Glomerular visceral epithelial cell (primary cell): ENCODE results near the gene RAB11FIP4.

Source experiments
- DNase-seq: peaks from one replicate; pipeline ENCODE4 v3.0.0-alpha.2; 2016; ENCODE audit errors: extremely low spot score

RAB11FIP4 gene

DNA sequence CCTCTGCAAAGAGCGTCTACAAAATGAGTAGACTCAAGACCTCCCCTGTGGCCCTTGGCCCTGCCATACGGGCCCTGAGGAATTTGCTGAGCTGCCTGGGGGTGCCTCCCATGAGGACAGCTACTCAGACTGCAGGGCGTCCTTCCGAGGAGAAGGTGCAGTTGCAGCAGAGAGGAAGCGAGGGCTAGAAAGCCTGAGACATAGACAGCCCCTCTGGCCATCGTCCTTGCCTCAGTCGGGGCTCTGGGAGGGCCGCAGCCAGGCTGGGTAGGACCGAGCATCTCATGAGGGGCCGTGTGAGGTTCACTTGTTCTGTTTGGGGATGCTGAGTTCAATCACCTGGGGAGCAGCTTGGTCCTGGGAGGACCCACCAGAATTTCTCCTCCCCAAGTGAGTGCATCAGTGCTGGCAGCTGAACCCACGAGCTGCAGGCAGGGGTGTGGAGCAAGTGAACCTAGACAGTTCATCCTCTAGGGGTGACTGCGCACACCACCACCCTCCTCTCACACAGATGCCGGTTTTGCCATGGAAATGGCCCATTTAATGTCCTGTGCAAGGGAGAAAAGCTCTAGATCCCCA, 20.3 kb downstream of the RAB11FIP4 start:
- no peak for DNase-seq

- DNase-seq, result no peak
Measured at GRCh38 chr17:31412511-31412910, 21.0 kb downstream of the RAB11FIP4 start.

GRCh38 chr17:31413081-31413799, 21.8 kb downstream of the RAB11FIP4 start:
- no peak for DNase-seq

DNA sequence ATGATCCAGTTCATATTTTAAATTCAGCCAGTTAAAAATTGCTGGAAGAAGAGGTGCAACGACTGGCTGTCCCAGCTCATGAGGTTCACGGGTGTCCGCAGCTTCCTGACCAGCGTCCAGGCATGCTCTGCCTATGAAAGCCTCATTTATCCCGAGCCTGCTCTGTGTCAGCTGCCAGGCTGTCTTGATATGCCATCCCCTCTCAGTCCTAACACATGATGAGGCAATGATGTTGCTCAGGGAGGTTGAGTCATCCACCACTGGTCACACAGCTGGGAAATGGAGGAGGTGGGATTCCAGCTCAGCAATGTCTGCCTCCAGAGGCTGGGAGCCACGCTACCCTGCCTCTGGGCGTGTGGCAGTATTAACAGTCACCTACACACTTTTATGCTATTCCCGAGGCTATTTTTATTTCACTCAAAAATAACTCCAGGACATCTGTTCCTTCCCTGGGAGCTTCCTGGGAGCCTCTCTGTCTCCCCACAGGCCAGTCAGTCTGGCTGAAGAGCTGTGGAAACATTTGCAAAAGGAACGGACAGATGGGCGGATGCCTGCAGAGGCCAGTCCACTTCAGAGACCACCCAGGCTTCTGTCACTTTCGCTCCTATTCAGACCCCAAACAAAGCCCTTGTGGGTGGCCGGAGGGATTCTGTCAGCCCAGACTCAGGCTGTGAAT, 22.5 kb downstream of the RAB11FIP4 start:
- DNase-seq, result peak; percentile 24

- no peak for DNase-seq
Measured at GRCh38 chr17:31414550-31414918, 23.1 kb downstream of the RAB11FIP4 start.

DNA sequence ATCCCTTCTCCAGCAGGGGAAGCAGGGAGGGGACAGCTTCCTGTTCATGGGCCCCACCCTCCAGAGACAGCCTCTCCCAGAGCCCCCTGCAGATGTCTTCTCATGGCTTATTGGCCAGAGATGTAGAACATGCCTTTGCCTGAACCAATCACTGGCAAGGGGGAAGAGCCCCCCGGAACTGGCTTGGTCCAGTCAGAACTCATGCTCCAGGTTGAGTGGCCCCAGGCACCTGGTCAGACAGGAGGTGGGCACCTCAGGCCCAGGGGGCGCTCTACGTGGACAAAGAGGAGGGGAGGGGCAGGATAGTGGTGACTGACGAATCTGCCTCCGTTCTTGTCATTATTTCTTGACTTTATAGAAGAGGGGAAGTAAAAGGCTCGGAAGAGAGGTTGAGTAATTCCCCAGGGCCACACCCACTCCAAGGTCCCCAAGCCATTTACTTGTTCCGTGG, 23.6 kb downstream of the RAB11FIP4 start:
- DNase-seq, result no peak

DNA sequence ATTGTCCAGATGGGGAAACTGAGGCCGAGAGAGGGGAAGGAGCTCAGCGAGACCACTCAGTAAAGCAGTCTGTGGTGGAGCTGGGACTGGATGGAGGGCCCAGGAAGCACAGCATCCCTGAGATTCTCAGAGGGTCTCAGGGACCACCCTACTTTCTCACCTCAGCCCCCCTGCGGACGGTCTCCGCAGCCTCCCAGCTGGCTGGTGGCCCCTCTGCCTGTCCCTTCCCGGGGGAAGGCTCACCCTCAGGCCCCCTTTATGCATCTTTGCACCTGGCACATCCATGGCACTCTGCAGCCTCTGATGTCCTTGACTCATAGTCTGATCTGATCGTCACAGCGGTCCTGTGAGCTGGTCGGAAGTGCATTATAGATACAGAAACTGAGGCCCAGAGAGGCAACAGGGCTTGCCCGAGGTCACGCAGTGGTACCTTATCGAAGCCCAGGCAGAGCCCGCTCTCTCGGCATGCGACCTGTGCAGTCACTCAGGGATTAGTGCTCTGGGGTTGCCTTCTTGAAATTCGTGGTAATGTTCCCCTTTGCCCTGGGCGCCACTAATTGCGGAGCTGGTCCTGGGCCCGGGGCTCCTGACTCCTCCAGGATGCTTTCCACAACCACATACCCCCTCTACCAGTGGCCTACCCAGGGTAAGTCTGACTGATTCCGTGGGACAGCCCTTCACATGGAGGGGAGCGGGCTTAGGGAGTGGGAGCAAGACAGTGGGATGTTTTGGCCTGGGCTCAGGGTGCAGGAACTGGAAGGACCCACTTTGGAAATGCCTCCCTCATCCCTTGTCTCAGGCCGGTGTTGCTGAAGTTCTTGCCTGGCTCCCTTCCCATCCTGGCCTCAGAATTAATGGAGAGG, 24.4 kb downstream of the RAB11FIP4 start:
- no peak for DNase-seq

DNA sequence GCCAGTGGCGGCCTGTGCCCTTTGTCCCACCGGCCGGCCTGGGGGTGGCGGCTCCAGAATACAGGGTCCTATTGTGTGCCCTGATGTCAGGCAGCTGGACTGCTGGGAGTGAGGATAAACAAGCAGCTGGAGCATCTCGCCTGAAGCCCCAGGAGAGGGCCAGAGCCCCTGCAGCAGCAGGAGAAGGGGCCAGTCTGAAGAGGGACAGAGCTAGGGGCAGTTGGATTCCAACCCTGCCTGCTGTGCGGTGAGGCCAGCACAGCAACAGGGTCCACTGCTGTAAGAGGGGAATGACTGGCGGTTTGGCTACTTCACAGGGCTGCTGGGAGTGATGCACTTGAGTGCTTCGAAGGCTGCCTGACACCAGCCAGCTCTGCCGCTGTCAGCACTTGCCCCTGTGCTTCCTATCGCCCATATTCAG, 25.0 kb downstream of the RAB11FIP4 start:
- peak; percentile 13 for DNase-seq

DNA sequence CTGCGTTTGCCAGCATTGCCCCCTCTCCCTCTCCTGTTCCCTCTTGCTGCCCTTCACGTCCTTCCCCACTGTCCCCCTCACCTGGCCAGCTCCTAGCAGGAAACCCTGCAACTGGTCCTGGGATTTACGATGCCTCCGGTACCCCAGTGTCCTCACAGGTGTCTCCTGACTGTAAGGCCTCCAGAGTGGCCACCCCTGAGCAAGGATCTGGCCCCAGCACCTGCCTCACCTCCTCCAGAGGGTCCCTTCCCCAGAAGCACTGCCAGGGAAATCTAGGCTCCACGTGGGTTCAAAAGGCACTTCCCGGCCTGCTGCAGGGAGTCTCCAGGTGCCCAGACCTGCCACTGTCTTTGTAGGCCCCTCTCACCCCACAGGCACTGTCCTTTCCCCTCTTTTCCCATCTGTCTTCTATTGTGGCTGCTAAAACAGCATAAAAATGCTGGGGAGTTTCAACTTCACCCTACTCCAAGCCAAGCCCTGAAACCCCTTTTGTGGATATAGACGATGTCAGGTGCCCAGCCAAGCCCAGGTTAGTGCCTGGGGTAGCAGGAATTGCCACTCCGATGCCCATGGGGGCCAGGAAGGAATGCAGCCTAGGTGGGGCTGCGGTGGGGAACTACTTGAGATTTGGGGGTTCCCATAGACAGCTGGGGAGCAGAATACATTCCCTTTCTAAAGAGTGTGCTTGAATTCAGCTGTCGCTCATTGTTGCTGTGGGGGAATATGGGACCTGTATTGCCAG, 25.7 kb downstream of the RAB11FIP4 start:
- no peak for DNase-seq

DNA sequence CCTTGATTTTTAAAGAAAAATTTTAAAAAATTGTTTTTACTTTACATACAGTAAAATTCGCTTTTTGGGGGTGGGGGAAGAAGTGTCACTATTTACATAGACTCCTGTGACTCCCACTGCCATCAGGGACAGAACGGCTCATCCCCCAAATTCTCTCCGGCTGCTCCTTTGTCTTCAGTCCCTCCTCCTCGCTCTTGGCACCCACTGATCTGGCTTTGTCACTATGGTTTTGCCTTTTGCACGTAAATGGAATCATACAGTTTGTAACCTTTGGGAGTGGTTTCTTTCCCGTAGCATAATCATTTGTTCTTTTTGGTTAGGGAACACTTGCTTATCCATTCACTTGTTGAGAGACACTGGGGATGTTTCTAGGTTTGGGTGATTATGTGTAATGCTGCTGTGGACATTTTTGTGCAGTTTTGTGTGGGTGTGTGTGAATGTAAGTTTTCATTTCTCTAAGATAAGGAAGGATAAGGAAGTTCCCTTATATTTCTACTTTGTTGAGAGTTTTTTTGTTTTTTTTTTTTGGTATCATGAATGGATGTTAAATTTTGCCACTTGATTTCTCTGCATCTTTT, 27.4 kb downstream of the RAB11FIP4 start:
- no peak for DNase-seq

GRCh38 chr17:31422443-31422842, 31.0 kb downstream of the RAB11FIP4 start:
- DNase-seq, result no peak

- no peak for DNase-seq
Measured at GRCh38 chr17:31424944-31425281, 33.4 kb downstream of the RAB11FIP4 start.

DNA sequence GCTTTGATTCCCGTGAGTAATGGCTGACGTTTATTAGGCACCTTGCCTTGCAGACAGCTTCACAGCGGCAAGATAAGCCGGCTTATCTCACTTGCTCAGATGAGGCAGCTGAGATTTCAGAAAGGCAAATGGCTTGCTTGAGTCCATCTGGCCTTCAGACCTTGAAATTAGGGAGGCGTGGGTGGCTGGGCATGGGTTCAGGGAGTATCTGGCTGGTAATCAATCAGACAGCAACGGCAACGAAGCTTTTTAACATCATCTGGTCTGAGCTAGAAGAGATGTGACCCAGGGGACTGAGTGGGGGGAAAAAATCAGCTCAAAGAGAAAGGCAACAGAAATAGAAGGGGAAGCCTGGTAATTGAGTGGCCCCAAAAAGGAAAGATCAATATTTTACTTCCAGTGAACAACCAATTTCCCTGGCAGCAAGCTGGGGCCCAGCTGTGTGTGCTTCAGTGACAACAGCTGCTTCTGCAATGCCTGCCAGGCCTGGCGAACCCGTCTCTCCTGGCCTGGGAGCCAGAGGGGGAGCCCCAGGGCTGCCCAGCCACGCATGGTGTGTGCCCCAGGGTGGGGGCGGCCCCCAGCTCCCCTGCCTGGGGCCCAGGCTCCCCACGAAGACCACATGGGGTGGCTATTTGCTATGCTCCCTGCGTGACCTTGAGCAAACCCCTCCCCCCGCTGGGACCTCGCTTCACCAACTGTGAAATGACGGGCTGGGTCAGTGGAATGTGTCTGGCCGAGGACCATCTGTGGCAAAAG, 34.0 kb downstream of the RAB11FIP4 start:
- DNase-seq, result no peak

DNA sequence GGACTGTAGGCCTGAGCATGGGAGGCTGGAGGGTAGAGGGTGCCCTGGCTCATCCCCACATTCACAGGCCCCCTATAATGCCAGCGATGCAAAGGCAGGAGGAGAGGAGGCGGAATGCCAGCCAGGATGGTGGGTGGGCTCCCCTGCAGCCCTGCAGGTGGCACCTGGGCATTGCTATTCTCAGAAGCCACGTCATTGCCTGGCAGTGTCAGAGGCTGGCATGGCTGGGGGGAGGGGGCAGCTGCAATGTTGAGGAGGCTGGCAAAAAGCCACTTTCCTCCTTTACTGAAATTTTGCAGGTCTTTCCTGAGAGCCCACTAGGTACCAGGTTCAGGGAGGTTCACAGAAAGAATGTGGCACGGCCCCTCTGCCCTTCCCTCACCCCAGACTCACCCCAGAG, 36.2 kb downstream of the RAB11FIP4 start:
- no peak for DNase-seq

DNA sequence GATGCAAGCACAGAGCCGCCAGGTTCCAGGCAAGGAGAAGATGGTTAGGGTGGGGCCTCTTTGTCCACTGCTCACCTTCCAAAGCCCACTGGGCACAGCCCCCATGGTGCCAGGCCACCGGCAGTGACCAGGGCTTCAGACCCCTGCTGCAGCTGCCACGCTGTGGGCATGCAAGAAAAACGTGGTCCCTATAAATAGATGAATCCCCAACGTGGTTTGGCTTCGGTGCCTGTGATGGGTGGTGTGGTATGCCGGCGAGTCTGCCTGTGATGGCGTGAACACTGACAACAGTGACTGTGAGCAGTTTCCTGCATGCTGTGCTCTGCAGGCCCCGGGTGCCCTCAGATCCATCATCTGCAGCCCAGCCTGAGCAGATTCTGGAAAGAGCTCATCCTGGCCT, 36.6 kb downstream of the RAB11FIP4 start:
- DNase-seq, result no peak

- DNase-seq, result no peak
Measured at GRCh38 chr17:31428512-31428911, 37.0 kb downstream of the RAB11FIP4 start.

DNA sequence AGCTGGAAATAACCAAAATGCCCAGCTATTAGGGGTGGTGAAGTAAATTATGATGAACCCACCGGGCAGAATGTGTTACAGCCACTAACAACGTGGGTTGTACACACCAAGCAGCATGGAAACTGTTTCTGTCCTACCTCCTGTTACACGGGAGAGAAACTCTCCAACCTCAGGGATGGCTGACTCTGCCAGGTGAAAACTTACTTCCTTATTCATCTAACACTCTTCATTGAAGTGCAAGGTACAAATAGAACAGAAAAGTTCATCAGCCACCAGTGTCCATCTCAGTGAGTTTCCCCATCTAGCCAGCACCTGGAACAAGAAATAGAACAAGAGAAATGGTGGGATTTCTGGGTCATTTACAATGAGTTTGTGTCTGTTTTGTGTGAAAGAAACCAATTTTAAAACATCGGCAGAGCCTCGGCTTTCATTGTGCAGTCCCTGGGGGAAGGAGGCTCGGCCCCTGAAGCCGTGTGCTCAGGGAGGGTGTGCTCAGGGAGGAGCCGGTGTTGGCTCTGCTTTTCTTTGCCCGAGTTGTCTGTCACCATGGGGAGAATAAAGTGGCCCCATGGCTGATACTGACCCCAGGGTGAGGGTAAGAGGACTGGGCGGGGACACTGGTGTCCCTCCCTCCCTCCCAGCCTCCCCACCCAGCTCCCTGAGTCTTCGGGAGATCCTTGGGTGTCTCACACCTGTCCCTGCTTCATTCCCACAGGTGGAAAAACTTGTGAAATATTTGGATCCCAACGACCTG, 39.8 kb downstream of the RAB11FIP4 start:
- no peak for DNase-seq

DNA sequence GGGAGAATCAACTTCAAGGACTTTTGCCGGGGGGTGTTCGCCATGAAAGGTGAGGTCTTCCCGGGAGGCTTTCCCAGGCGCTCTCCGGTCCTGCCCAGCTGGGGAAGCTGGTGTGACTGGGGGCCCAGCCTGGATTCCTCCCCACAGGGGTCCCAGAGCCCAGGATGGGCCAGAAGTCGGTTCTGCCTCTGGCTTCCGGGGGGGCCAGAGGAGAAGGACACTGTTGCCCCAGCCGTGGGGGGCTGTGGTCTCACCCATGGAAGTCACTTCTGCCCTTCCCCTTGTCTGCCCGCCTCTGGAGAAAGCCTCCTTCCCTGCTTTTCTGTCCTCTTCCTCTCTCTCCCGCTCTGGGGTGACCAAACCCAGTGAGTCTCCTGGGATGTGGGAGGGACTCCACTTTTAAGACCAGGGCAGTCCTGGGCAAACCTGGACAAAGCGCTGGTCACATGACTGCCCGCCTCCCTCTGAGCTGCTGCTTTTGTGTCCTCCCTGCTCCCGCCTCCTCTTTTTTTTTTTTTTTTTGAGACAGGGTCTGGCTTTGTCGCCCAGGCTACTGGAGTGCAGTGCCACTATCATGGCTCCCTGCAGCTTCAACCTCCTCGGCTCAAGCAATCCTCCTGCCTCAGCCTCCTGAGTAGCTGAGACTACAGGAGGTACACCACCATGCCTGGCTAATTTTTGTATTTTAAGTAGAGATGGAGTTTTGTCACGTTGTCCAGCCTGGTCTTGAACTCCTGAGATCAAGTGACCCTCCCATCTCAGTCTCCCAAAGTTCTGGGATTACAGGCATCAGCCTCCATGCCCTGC, 40.6 kb downstream of the RAB11FIP4 start:
- DNase-seq, result no peak
